ENCODE data around the gene CSGALNACT2. TPM values are rescaled to one million over a fixed set of nuclear protein-coding genes. Genes with fewer than 3 reads are reported as not detected.

CSGALNACT2 gene
- total and polyA plus RNA-seq, 2 of the 13 experiments (the other 11 are each of a cell fraction or from before 2014, with no cell fraction given): 3.3 to 7.1 TPM

GRCh38 chr10:43174969-43175368 lies 36.7 kb downstream of the CSGALNACT2 start (continued):
- no peak for TF ChIP-seq NFIB (CRISPR knock-in tag; IDR thresholded peaks at IDR 0.05; ENCODE audit: borderline replicate concordance)

- intact Hi-C loops (cut with micrococcal nuclease; ENCODE audit: unreplicated experiment): no loop called here
- Histone ChIP-seq H3K4me1 (ENCODE audit: insufficient read depth, low read length) (no peaks in the 10 kb centered on the region), H3K79me2 (ENCODE audit: insufficient read depth, low read length) (no peaks in the 10 kb centered on the region), H3K27ac (ENCODE audit: extremely low read length, insufficient read depth, low read length) (no peak overlapping the region), H3K9me3 (ENCODE audit: low read length) (no peaks in the 10 kb centered on the region), H3K27me3 (ENCODE audit: control insufficient read depth in 1 of 2, insufficient read depth in 2 of 2, low read length in 2 of 2) (no peaks in the 10 kb centered on the region; a peak in 1 of 5 replicates), H4K20me1 (ENCODE audit: insufficient read depth, low read length) (no peaks in the 10 kb centered on the region), H2AFZ (ENCODE audit: low read length) (no peak overlapping the region), H3K36me3 (replicated peaks in 1 of 2; ENCODE audit: control insufficient read depth in 1 of 2, insufficient read depth in 2 of 2, low read length in 2 of 2) (peaks cover 1 to 5% of the 10 kb centered on the region in 2 experiments; a peak in 1 of 5 replicates), H3K9ac (ENCODE audit: insufficient read depth, low read depth, low read length) (no peak overlapping the region), H3K4me2 (ENCODE audit: low read depth, low read length) (no peak overlapping the region), H3K4me3 (replicated peaks in 1 of 3; ENCODE audit: insufficient read depth in 1 of 3, low read depth in 2 of 3, low read length in 3 of 3) (no peak overlapping the region)
- DNase-seq (ENCODE audit: low spot score) (no peak), FAIRE-seq (no peak), ATAC-seq (no peak)
- ChIA-PET POLR2A (no interaction called here), CTCF (ENCODE audit: low intra/inter-chr PET ratio, low total read pairs) (no interaction called here)
- no TSS peak for BruUV-seq (replicated peaks)
- in situ Hi-C loops (cut with HindIII; ENCODE audit: extremely low pct_ligation_motif_present, low pct_unique_long_range_greater_than_20kb): no loop called here
- WGBS (ENCODE audit: low lambda C conversion rate): 96% methylated on average over 3 of the region's 3 CpGs
- TF ChIP-seq XRCC5 (optimal IDR thresholded peaks at IDR 0.05; ENCODE audit: low read length): no peak
- no peak for TF ChIP-seq AGO2 (optimal IDR thresholded peaks at IDR 0.05; ENCODE audit: low read depth, low read length)
- no peak for TF ChIP-seq ZNF232 (CRISPR knock-in tag; IDR thresholded peaks at IDR 0.05; ENCODE audit: borderline replicate concordance)
- TF ChIP-seq ZFP62 (CRISPR knock-in tag; IDR thresholded peaks at IDR 0.05): no peak
- TF ChIP-seq ZNF614 (CRISPR knock-in tag; IDR thresholded peaks at IDR 0.05; ENCODE audit: borderline replicate concordance): no peak
- TF ChIP-seq ETV6 (CRISPR knock-in tag; conservative IDR thresholded peaks at IDR 0.05): no peak
- TF ChIP-seq ZNF691 (CRISPR knock-in tag; IDR thresholded peaks at IDR 0.05; ENCODE audit: borderline replicate concordance, low read depth): no peak
- TF ChIP-seq ZNF143 (CRISPR knock-in tag; IDR thresholded peaks at IDR 0.05): no peak
- TF ChIP-seq ETS1 (CRISPR knock-in tag; IDR thresholded peaks at IDR 0.05): no peak
- TF ChIP-seq HIC2 (CRISPR knock-in tag; IDR thresholded peaks at IDR 0.05; ENCODE audit: low read depth): no peak
- TF ChIP-seq RELA (CRISPR knock-in tag; IDR thresholded peaks at IDR 0.05): no peak
- TF ChIP-seq ZNF784 (CRISPR knock-in tag; IDR thresholded peaks at IDR 0.05; ENCODE audit: borderline replicate concordance): no peak
- TF ChIP-seq DNMT3B (CRISPR knock-in tag; conservative IDR thresholded peaks at IDR 0.05): no peak
- no peak for TF ChIP-seq ZNF770 (CRISPR knock-in tag; IDR thresholded peaks at IDR 0.05)
- TF ChIP-seq PCBP2 (optimal IDR thresholded peaks at IDR 0.05; ENCODE audit: low read depth, low read length, poor library complexity, severe bottlenecking): no peak
- TF ChIP-seq CREM (IDR thresholded peaks at IDR 0.05): no peak
- TF ChIP-seq CREM (CRISPR knock-in tag; IDR thresholded peaks at IDR 0.05): no peak
Measured at GRCh38 chr10:43176271-43176670, 38.0 kb downstream of the CSGALNACT2 start.

Data from HepG2 (cell line).